CD4-positive, alpha-beta memory T cell (primary cell): Measurements from ENCODE around the gene GRB2. TPM values are rescaled to one million over a fixed set of nuclear protein-coding genes. Genes with fewer than 3 reads are reported as not detected.
"Not testable (repeated sequence)": the region's sequence is repeated elsewhere in the genome, so short reads cannot be mapped to it uniquely, and the experiment has no call there.

Source experiments
- CTCF ChIA-PET: fragments of 350-600 bp; sonication (Branson Sonifier 250); formaldehyde crosslinking; loops from one replicate; lab custom pipeline; 2021; ENCODE audit warnings: inconsistent platforms; ENCODE audit not compliant: partially characterized antibody; lab: Charles Lee
- POLR2A ChIA-PET: fragments of 350-600 bp; sonication (Branson Sonifier 250); formaldehyde crosslinking; loops from one replicate; lab custom pipeline; 2021; ENCODE audit not compliant: partially characterized antibody; lab: Charles Lee
- DNase-seq, 5 donors: peaks; one replicate each; pipeline versions ENCODE4 v3.0.0 to v3.0.0-alpha.2; 2020 to 2022; ENCODE audit warnings: mixed read lengths in 1 of 5
- H3K27ac ChIP-seq: one replicate; pipeline ENCODE4 v1.7.0; 2013; ENCODE audit warnings: low read depth, low read length
- H3K27me3 ChIP-seq: 2 replicates; pipeline ENCODE4 v1.7.0; 2013; ENCODE audit warnings: mild to moderate bottlenecking, low read length, moderate library complexity; ENCODE audit not compliant: insufficient read depth
- H3K36me3 ChIP-seq: 2 replicates; pipeline ENCODE4 v1.7.0; 2013; ENCODE audit warnings: mild to moderate bottlenecking, low read length, moderate library complexity; ENCODE audit not compliant: insufficient read depth
- H3K4me1 ChIP-seq: 2 replicates; pipeline ENCODE4 v1.7.0; 2013; ENCODE audit warnings: mild to moderate bottlenecking, low read length, moderate library complexity; ENCODE audit not compliant: insufficient read depth
- H3K4me3 ChIP-seq, 2 donors: one replicate each; pipeline ENCODE4 v1.7.0; 2013; ENCODE audit warnings: low read length in 2 of 2, mild to moderate bottlenecking in 1 of 2
- H3K9me3 ChIP-seq, 2 donors: one replicate each; pipeline ENCODE4 v1.7.0; 2013; ENCODE audit warnings: low read length in 2 of 2, control low read depth in 1 of 2; ENCODE audit not compliant: control insufficient read depth in 1 of 2
- H3K27ac Mint-ChIP-seq, 7 donors: one replicate each; pipeline ENCODE4 v1.8.0; 2020 to 2021; ENCODE audit warnings: mixed read lengths in 7 of 7, mild to moderate bottlenecking in 6 of 7, inconsistent platforms in 3 of 7, moderate library complexity in 3 of 7
- H3K27me3 Mint-ChIP-seq, 2 donors: one replicate each; pipeline ENCODE4 v1.8.0; 2020 to 2021; ENCODE audit warnings: mixed read lengths in 2 of 2
- H3K36me3 Mint-ChIP-seq, 2 donors: one replicate each; pipeline ENCODE4 v1.8.0; 2020 to 2021; ENCODE audit warnings: mixed read lengths in 2 of 2, inconsistent platforms in 1 of 2, mild to moderate bottlenecking in 1 of 2
- H3K4me1 Mint-ChIP-seq, 4 donors: one replicate each; pipeline ENCODE4 v1.8.0; 2020 to 2021; ENCODE audit warnings: mixed read lengths in 4 of 4, mild to moderate bottlenecking in 1 of 4
- H3K4me3 Mint-ChIP-seq, 8 donors: one replicate each; pipeline ENCODE4 v1.8.0; 2020 to 2021; ENCODE audit warnings: mixed read lengths in 8 of 8, mild to moderate bottlenecking in 7 of 8, moderate library complexity in 6 of 8, inconsistent platforms in 3 of 8
- H3K9me3 Mint-ChIP-seq, 8 donors: one replicate each; pipeline ENCODE4 v1.8.0; 2020 to 2021; ENCODE audit warnings: mixed read lengths in 8 of 8, mild to moderate bottlenecking in 5 of 8, inconsistent platforms in 3 of 8, moderate library complexity in 1 of 8
- intact Hi-C: fragments of 100-400 bp; cut with micrococcal nuclease; formaldehyde crosslinking; loops from one replicate; pipeline ENCODE4 v1.15.1; 2023
- polyA plus RNA-seq, 2 donors: library from polyadenylated mRNA; unstranded; fragments of 300-500 nt; fragmentation: Illumina TruSeq; gene quantifications; one replicate each; pipeline ENCODE4 v1.2.3, GENCODE V29; 2021
- total RNA-seq, 2 experiments: library from RNA; stranded (reverse); gene quantifications; one replicate each; pipeline ENCODE4 v1.2.3, GENCODE V29; 2021

GRB2 gene
- total and polyA plus RNA-seq, 4 experiments from 2014 or later = 129 to 155 (median 132) TPM

DNA sequence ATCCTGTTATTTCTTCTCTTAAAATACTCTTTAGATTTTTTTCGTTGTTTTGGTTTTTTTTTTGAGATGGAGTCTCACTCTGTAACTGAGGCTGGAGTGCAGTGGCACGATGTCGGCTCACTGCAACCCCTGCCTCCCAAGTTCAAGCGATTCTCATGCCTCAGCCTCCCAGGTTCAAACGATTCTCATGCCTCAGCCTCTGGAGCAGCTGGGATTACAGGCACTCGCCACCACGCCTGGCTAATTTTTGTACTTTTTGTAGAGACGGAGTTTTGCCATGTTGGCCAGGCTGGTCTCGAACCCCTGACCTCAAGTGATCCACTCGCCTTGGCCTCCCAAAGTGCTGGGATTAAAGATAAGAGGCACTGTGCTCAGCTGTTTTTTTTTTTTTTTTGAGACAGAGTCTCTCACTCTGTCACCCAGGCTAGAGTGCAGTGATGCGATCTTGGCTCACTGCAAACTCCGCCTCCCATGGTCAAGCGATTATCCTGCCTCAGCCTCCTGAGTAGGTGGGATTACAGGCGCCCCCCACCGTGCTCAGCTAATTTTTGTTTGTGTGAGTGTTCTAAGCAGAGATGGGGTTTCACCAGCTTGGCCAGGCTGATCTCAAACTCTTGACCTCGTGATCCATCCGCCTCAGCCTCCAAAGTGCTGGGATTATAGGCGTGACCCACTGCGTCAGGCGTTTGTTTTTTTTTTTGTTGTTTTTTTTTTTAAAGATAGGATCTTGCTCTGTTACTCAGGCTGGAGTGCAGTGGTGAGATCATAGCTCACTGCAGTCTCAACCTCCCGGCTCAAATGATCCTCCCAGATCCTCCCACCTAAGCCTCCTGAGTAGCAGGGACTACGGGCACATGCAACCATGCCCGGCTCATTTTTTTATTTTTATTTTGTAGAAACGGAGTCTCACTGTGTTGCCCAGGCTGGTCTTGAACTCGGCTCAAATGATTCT is 37.4 kb downstream of the GRB2 start:
- intact Hi-C loops, H3K4me3 ChIP-seq, H3K27ac ChIP-seq, H3K27ac Mint-ChIP-seq, H3K27me3 ChIP-seq, H3K9me3 Mint-ChIP-seq, DNase-seq, H3K36me3 ChIP-seq, H3K27me3 Mint-ChIP-seq, H3K9me3 ChIP-seq: not testable (repeated sequence)
- CTCF ChIA-PET = interaction anchor here (1.8 kb wide), 1 partner anchor 26 kb away, joined by 5 read pairs; no protein-coding TSS in a partner anchor
- H3K4me1 ChIP-seq = peaks cover 96% of the 10 kb centered on the region
- peaks cover 65 to 97% (median 83%) of the 10 kb centered on the region in 4 donors for H3K4me1 Mint-ChIP-seq
- peak overlapping the region in 3 of 8 donors; percentile 8 to 33 (median 13) for H3K4me3 Mint-ChIP-seq
- POLR2A ChIA-PET = interaction anchor here (1.1 kb wide), 1 partner anchor 13 kb away, joined by 4 read pairs; no protein-coding TSS in a partner anchor
- H3K36me3 Mint-ChIP-seq = peaks cover 5 to 16% of the 10 kb centered on the region in 2 donors

- CTCF ChIA-PET = interaction anchor here (1.8 kb wide), 1 partner anchor 26 kb away, joined by 5 read pairs; no protein-coding TSS in a partner anchor
Observed at GRCh38 chr17:75367312-75367711, 38.2 kb downstream of the GRB2 start.

GRCh38 chr17:75366432-75366831 is 39.0 kb downstream of the GRB2 start:
- no peak overlapping the region for H3K27ac ChIP-seq
- intact Hi-C loops = no loop called here
- peaks cover 96% of the 10 kb centered on the region for H3K4me1 ChIP-seq

More at GRCh38 chr17:75367312-75367711, 38.2 kb downstream of the GRB2 start:
- H3K27me3 ChIP-seq = no peaks in the 10 kb centered on the region
- Mint-ChIP-seq H3K36me3 (peaks cover 5 to 11% of the 10 kb centered on the region in 2 donors), H3K4me1 (peaks cover 67 to 97% (median 84%) of the 10 kb centered on the region in 4 donors), H3K9me3 (no peaks in the 10 kb centered on the region), H3K4me3 (peak overlapping the region in 3 of 8 donors; percentile 35 to 57 (median 38)), H3K27me3 (no peaks in the 10 kb centered on the region), H3K27ac (no peak overlapping the region)
- H3K9me3 ChIP-seq = no peaks in the 10 kb centered on the region
- peaks cover 96% of the 10 kb centered on the region for H3K4me1 ChIP-seq
- H3K4me3 ChIP-seq = no peak overlapping the region
- DNase-seq = no peak
- no peak overlapping the region for H3K27ac ChIP-seq
- POLR2A ChIA-PET = no interaction called here
- intact Hi-C loops = no loop called here
- H3K36me3 ChIP-seq = no peaks in the 10 kb centered on the region

DNA sequence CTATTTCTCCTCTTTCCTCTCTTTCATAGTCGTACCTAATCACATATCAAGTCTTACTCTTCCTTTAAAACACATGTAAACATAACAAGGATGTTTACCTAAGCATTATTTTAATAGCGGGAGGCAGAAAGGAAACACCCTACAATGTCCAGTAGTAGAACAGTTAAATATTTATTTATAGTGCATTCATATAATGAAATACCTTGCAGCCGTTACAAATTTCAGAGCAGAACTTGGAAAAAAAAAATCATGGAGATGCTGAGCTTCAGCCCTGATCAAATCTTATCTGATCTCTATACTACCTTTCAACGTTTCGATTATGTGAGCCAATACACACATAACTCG is 39.6 kb downstream of the GRB2 start:
- Histone ChIP-seq H3K4me3 (no peak overlapping the region), H3K4me1 (peaks cover 96% of the 10 kb centered on the region), H3K27ac (no peak overlapping the region), H3K27me3 (no peaks in the 10 kb centered on the region), H3K36me3 (no peaks in the 10 kb centered on the region), H3K9me3 (no peaks in the 10 kb centered on the region)
- ChIA-PET POLR2A (interaction anchor here (0.7 to 1.3 kb wide), 2 partner anchors 14 to 15 kb away, joined by 3 to 4 read pairs; no protein-coding TSS in a partner anchor), CTCF (no interaction called here)
- peak overlapping the region in 7 of 8 donors; percentile 1 to 65 (median 33) for H3K4me3 Mint-ChIP-seq
- no peaks in the 10 kb centered on the region for H3K9me3 Mint-ChIP-seq
- H3K27ac Mint-ChIP-seq = peak overlapping the region in 6 of 7 donors; percentile 19 to 80 (median 59)
- peaks cover 0 to 4% of the 10 kb centered on the region in 2 donors for H3K36me3 Mint-ChIP-seq
- peaks cover 68 to 97% (median 84%) of the 10 kb centered on the region in 4 donors for H3K4me1 Mint-ChIP-seq
- H3K27me3 Mint-ChIP-seq = no peaks in the 10 kb centered on the region
- no peak for DNase-seq
- intact Hi-C loops = no loop called here

More at GRCh38 chr17:75366432-75366831, 39.0 kb downstream of the GRB2 start:
- CTCF ChIA-PET = interaction anchor here (1.8 kb wide), 1 partner anchor 27 kb away, joined by 5 read pairs; no protein-coding TSS in a partner anchor
- H3K4me1 Mint-ChIP-seq = peaks cover 66 to 97% (median 83%) of the 10 kb centered on the region in 4 donors
- no peak overlapping the region for H3K4me3 ChIP-seq
- H3K9me3 ChIP-seq = no peaks in the 10 kb centered on the region
- H3K27me3 ChIP-seq = no peaks in the 10 kb centered on the region
- no peak for DNase-seq
- H3K36me3 Mint-ChIP-seq = peaks cover 0 to 7% of the 10 kb centered on the region in 2 donors
- no peaks in the 10 kb centered on the region for H3K36me3 ChIP-seq
- no peaks in the 10 kb centered on the region for H3K27me3 Mint-ChIP-seq
- no peaks in the 10 kb centered on the region for H3K9me3 Mint-ChIP-seq
- peak overlapping the region in 5 of 7 donors; percentile 15 to 65 (median 38) for H3K27ac Mint-ChIP-seq
- POLR2A ChIA-PET = interaction anchor here (0.7 to 1.3 kb wide), 2 partner anchors 14 kb away, joined by 3 to 4 read pairs; no protein-coding TSS in a partner anchor
- H3K4me3 Mint-ChIP-seq = peak overlapping the region in 6 of 8 donors; percentile 16 to 68 (median 36)

GRCh38 chr17:75365009-75365930 is 40.2 kb downstream of the GRB2 start:
- Mint-ChIP-seq H3K27me3 (no peaks in the 10 kb centered on the region), H3K36me3 (peaks cover 0 to 4% of the 10 kb centered on the region in 2 donors), H3K4me1 (peaks cover 71 to 97% (median 85%) of the 10 kb centered on the region in 4 donors), H3K4me3 (peak overlapping the region in 7 of 8 donors; percentile 3 to 65 (median 33)), H3K9me3 (no peaks in the 10 kb centered on the region), H3K27ac (peak overlapping the region; percentile 50 to 86 (median 70))
- ChIA-PET POLR2A (interaction anchor here (0.7 kb wide), 1 partner anchor 13 kb away, joined by 4 read pairs; no protein-coding TSS in a partner anchor), CTCF (interaction anchor here (1.2 kb wide), 1 partner anchor 43 kb away, joined by 4 read pairs; no protein-coding TSS in a partner anchor)
- Histone ChIP-seq H3K4me1 (peaks cover 96% of the 10 kb centered on the region), H3K4me3 (no peak overlapping the region), H3K27me3 (no peaks in the 10 kb centered on the region), H3K36me3 (no peaks in the 10 kb centered on the region), H3K27ac (peak overlapping the region; percentile 6), H3K9me3 (no peaks in the 10 kb centered on the region)
- no peak for DNase-seq
- intact Hi-C loops = no loop called here

DNA sequence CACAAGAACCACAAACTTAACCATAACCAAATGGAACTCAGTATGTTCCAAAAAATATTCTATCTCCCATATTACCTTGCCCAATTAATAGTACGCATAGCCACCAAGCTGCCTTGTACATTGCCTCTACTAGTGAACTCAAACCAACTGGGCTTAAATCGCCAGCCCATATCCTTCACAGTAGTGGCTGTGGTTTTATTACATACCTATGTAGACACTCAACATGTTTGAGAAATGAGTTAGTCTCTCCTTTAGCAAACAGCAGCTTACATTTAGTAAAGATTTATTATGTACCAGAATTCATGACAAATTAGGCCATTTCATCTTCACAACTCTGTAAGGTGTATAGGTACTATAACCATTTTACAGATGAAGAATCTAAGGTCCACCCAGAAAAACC is 41.4 kb downstream of the GRB2 start:
- peak overlapping the region in 4 of 7 donors; percentile 9 to 76 (median 18) for H3K27ac Mint-ChIP-seq
- H3K4me1 Mint-ChIP-seq = peaks cover 69 to 96% (median 86%) of the 10 kb centered on the region in 4 donors
- Histone ChIP-seq H3K9me3 (no peaks in the 10 kb centered on the region), H3K4me3 (no peak overlapping the region), H3K4me1 (peaks cover 92% of the 10 kb centered on the region), H3K27me3 (no peaks in the 10 kb centered on the region), H3K27ac (no peak overlapping the region), H3K36me3 (no peaks in the 10 kb centered on the region)
- H3K9me3 Mint-ChIP-seq = no peaks in the 10 kb centered on the region
- no peaks in the 10 kb centered on the region for H3K36me3 Mint-ChIP-seq
- intact Hi-C loops = loop anchor here (5.0 kb wide), 1 partner anchor 38 kb away; no protein-coding TSS in a partner anchor
- peak overlapping the region in 5 of 8 donors; percentile 2 to 69 (median 10) for H3K4me3 Mint-ChIP-seq
- ChIA-PET POLR2A (no interaction called here), CTCF (interaction anchor here (1.2 kb wide), 1 partner anchor 41 kb away, joined by 4 read pairs; no protein-coding TSS in a partner anchor)
- H3K27me3 Mint-ChIP-seq = no peaks in the 10 kb centered on the region
- no peak for DNase-seq
